CD4-positive, alpha-beta T cell (primary cell): Measurements from ENCODE around the gene KRT79. TPM values are rescaled to one million over a fixed set of nuclear protein-coding genes. Genes with fewer than 3 reads are reported as not detected.

Source experiments
- ATAC-seq: fragments of 200-7000 bp; cut with Tn5 transposase; one replicate; pipeline ENCODE4 v1.10.0; 2022; ENCODE audit warnings: mild to moderate bottlenecking; ENCODE audit not compliant: poor library complexity
- CTCF ChIA-PET: fragments of 350-600 bp; sonication (Branson Sonifier 250); formaldehyde crosslinking; loops from one replicate; lab custom pipeline; 2021; ENCODE audit warnings: antibody characterized with exemption, inconsistent platforms; lab: Charles Lee
- POLR2A ChIA-PET: fragments of 350-600 bp; sonication (Branson Sonifier 250); formaldehyde crosslinking; loops from one replicate; lab custom pipeline; 2021; ENCODE audit warnings: antibody characterized with exemption, inconsistent platforms; lab: Charles Lee
- DNase-seq, 14 experiments: peaks; one replicate each; pipeline ENCODE4 v3.0.0-alpha.2; 2013 to 2020; ENCODE audit warnings: mixed read lengths in 2 of 14
- H3K27ac ChIP-seq, 2 donors: one replicate each; pipeline versions ENCODE4 v1.5.1 to v1.7.0; 2013; ENCODE audit warnings: low read length in 2 of 2, low read depth in 1 of 2, mild to moderate bottlenecking in 1 of 2
- H3K27me3 ChIP-seq, 2 experiments: 1 replicate in 1 of 2; 2 replicates in 1 of 2; pipeline versions ENCODE4 v1.6.1 to v1.7.0; 2013; ENCODE audit warnings: low read length in 2 of 2, control low read depth in 1 of 2, mild to moderate bottlenecking in 1 of 2, moderate library complexity in 1 of 2; ENCODE audit not compliant: insufficient read depth in 2 of 2, control insufficient read depth in 1 of 2
- H3K36me3 ChIP-seq: one replicate; pipeline ENCODE4 v1.6.1; 2013; ENCODE audit warnings: low read length, control low read depth; ENCODE audit not compliant: insufficient read depth
- H3K4me1 ChIP-seq: one replicate; pipeline ENCODE4 v1.6.1; 2013; ENCODE audit warnings: low read length, control low read depth; ENCODE audit not compliant: insufficient read depth
- H3K4me3 ChIP-seq: one replicate; pipeline ENCODE4 v1.5.1; 2013; ENCODE audit warnings: mild to moderate bottlenecking, low read length, moderate library complexity
- H3K9me3 ChIP-seq, 2 experiments: 1 replicate in 1 of 2; 2 replicates in 1 of 2; pipeline versions ENCODE4 v1.6.1 to v1.7.0; 2013; ENCODE audit warnings: low read length in 2 of 2, mild to moderate bottlenecking in 2 of 2, control low read depth in 1 of 2, moderate library complexity in 1 of 2; ENCODE audit not compliant: control insufficient read depth in 1 of 2, insufficient read depth in 1 of 2
- H3K27ac Mint-ChIP-seq: one replicate; pipeline ENCODE4 v1.8.0; 2020; ENCODE audit warnings: mixed read lengths
- H3K27me3 Mint-ChIP-seq: one replicate; pipeline ENCODE4 v1.8.0; 2021; ENCODE audit warnings: mixed read lengths
- H3K36me3 Mint-ChIP-seq: one replicate; pipeline ENCODE4 v1.8.0; 2021; ENCODE audit warnings: low read depth, mixed read lengths
- H3K4me1 Mint-ChIP-seq: one replicate; pipeline ENCODE4 v1.8.0; 2021; ENCODE audit warnings: low read depth, mixed read lengths
- H3K4me3 Mint-ChIP-seq: one replicate; pipeline ENCODE4 v1.8.0; 2020; ENCODE audit warnings: mild to moderate bottlenecking, mixed read lengths
- H3K9me3 Mint-ChIP-seq: one replicate; pipeline ENCODE4 v1.8.0; 2020; ENCODE audit warnings: mixed read lengths
- intact Hi-C, 2 experiments: fragments of 100-400 bp; cut with DNase I in 1 of 2; cut with micrococcal nuclease in 1 of 2; formaldehyde crosslinking; loops; one replicate each; pipeline versions ENCODE4 v1.15.1 to v1.9.0; 2023 to 2025; cut with DNase I, micrococcal nuclease
- total RNA-seq, 174 experiments: library from RNA in 2 of 174; stranded (reverse) in 2 of 174; gene quantifications; one replicate each; pipeline ENCODE4 v1.2.3 and lab custom pipeline; 2021 to 2026
- TF ChIP-seq, protein P1 (sequence below): fragments of 200-600 bp; IDR thresholded peaks from one replicate; pipeline ENCODE4 v1.8.0; 2022; ENCODE audit warnings: antibody characterized with exemption, mild to moderate bottlenecking

The KRT79 gene
- total RNA-seq, 2 experiments from 2014 or later: not detected

DNA sequence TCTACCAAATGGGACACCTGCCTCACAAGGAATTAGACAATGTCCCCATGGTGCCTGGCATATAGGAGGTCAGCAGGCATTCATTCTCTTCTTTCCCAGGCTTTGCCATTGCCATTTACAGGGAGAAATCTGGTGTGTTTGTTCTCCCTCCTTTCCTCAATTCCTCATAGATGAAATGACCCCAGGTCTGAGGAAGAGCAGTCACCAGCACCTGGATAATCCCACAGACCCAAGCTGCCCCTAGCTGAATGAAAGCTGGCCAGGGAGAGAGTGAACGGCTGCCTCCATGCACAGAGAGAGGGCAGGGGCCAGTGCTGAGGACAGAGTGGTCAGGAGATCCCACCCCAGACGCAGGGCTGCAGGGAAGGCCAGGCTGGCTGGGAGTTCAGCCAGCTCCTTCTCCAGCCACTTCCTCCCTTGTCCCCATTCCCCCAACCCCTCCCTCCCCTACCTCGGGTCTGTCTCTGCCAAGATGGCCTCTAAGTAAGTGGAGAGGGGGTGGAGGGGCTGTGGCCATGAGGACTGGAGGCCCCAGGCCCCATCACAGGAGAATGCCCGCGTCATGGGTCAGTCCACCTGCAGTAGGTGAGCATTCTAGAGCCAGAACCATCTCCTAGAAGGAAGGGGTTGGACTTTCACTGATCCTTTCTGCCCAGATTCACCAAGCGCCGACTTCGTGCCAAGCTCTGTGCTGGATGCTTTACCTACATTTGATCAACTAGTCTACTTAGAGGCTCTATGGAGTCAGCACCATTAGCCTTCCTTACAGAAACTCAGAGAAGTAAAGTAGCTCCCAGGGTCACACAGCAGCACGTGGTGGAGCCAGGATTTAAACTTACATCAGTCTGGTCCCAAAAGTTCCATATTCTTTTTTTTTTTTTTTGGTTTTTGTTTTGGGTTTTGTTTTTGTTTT, 18.2 kb downstream of the KRT79 start:
- Mint-ChIP-seq H3K4me1 (peaks cover 13% of the 10 kb centered on the region), H3K4me3 (no peak overlapping the region), H3K36me3 (no peaks in the 10 kb centered on the region), H3K27ac (no peak overlapping the region), H3K27me3 (no peaks in the 10 kb centered on the region), H3K9me3 (no peaks in the 10 kb centered on the region)
- DNase-seq (no peak), ATAC-seq (no peak)
- intact Hi-C loops: no loop called here
- H3K36me3 ChIP-seq: no peaks in the 10 kb centered on the region
- CTCF ChIA-PET: no interaction called here
- H3K9me3 ChIP-seq: no peaks in the 10 kb centered on the region
- TF ChIP-seq, protein P1, sequence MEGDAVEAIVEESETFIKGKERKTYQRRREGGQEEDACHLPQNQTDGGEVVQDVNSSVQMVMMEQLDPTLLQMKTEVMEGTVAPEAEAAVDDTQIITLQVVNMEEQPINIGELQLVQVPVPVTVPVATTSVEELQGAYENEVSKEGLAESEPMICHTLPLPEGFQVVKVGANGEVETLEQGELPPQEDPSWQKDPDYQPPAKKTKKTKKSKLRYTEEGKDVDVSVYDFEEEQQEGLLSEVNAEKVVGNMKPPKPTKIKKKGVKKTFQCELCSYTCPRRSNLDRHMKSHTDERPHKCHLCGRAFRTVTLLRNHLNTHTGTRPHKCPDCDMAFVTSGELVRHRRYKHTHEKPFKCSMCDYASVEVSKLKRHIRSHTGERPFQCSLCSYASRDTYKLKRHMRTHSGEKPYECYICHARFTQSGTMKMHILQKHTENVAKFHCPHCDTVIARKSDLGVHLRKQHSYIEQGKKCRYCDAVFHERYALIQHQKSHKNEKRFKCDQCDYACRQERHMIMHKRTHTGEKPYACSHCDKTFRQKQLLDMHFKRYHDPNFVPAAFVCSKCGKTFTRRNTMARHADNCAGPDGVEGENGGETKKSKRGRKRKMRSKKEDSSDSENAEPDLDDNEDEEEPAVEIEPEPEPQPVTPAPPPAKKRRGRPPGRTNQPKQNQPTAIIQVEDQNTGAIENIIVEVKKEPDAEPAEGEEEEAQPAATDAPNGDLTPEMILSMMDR: no peak
- H3K27ac ChIP-seq: no peak overlapping the region
- no peak overlapping the region for H3K4me3 ChIP-seq
- H3K4me1 ChIP-seq: no peaks in the 10 kb centered on the region
- POLR2A ChIA-PET: no interaction called here
- peaks cover 0 to 3% of the 10 kb centered on the region in 2 experiments for H3K27me3 ChIP-seq

DNA sequence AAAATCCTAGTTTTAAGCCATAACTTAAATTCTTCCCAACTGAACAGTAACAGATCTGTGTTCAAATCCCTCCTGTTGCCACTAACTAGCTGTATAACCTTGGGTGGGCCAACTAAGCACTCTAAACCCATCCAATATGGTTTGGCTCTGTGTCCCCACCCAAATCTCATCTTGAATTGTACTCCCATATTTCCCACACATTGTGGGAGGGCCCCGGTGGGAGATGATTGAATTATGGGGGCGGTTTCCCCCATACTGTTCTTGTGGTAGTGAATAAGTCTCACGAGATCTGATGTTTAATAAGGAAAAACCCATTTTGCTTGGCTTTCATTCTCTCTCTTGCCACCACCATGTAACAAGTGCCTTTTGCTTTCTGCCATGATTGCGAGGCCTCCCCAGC, 18.9 kb downstream of the KRT79 start:
- no peak for DNase-seq
- Mint-ChIP-seq H3K4me1 (peaks cover 13% of the 10 kb centered on the region), H3K4me3 (no peak overlapping the region), H3K9me3 (no peaks in the 10 kb centered on the region), H3K27me3 (no peaks in the 10 kb centered on the region), H3K36me3 (no peaks in the 10 kb centered on the region), H3K27ac (no peak overlapping the region)
- intact Hi-C loops: no loop called here
- no peak overlapping the region for H3K27ac ChIP-seq
- no peaks in the 10 kb centered on the region for H3K36me3 ChIP-seq
- ATAC-seq: no peak
- H3K4me1 ChIP-seq: no peaks in the 10 kb centered on the region
- TF ChIP-seq, protein P1: no peak
- POLR2A ChIA-PET: no interaction called here
- peaks cover 0 to 3% of the 10 kb centered on the region in 2 experiments for H3K27me3 ChIP-seq
- H3K9me3 ChIP-seq: no peaks in the 10 kb centered on the region
- no peak overlapping the region for H3K4me3 ChIP-seq
- CTCF ChIA-PET: no interaction called here

DNA sequence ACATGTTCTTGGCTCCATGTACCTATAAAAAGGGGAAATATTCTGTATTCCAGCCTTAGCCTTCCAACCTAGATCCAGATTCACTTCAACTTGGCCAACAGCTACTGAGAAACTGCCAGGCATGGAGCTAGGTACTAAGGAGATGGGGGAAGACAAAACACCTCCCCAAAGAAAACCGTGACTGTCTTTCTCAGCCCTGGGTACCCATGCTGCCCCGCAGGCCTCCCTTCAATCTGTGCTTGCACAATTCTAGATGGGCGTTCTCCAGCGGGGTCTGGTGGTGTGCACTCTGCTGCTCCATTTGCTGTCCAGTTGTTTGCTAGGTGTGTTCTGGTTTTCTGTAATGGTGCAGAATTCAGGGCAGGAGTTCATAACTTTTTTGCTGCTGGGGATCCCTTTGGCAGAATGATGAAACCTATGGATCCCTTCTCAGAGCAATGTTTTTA, 19.4 kb downstream of the KRT79 start:
- Histone ChIP-seq H3K9me3 (no peaks in the 10 kb centered on the region), H3K27ac (no peak overlapping the region), H3K4me1 (no peaks in the 10 kb centered on the region), H3K4me3 (no peak overlapping the region), H3K36me3 (no peaks in the 10 kb centered on the region), H3K27me3 (peaks cover 0 to 3% of the 10 kb centered on the region in 2 experiments)
- TF ChIP-seq, protein P1: no peak
- DNase-seq (no peak), ATAC-seq (no peak)
- ChIA-PET CTCF (no interaction called here), POLR2A (no interaction called here)
- peaks cover 13% of the 10 kb centered on the region for H3K4me1 Mint-ChIP-seq
- no peaks in the 10 kb centered on the region for H3K9me3 Mint-ChIP-seq
- intact Hi-C loops: no loop called here
- no peak overlapping the region for H3K4me3 Mint-ChIP-seq
- H3K27ac Mint-ChIP-seq: no peak overlapping the region
- H3K36me3 Mint-ChIP-seq: no peaks in the 10 kb centered on the region
- no peaks in the 10 kb centered on the region for H3K27me3 Mint-ChIP-seq
